ENCODE measurements around the gene MAMDC4. TPM values are rescaled to one million over a fixed set of nuclear protein-coding genes. Genes with fewer than 3 reads are reported as not detected.

MAMDC4 gene
- total RNA-seq, 2 donors from 2014 or later, result 16.0 to 17.2 TPM

DNA sequence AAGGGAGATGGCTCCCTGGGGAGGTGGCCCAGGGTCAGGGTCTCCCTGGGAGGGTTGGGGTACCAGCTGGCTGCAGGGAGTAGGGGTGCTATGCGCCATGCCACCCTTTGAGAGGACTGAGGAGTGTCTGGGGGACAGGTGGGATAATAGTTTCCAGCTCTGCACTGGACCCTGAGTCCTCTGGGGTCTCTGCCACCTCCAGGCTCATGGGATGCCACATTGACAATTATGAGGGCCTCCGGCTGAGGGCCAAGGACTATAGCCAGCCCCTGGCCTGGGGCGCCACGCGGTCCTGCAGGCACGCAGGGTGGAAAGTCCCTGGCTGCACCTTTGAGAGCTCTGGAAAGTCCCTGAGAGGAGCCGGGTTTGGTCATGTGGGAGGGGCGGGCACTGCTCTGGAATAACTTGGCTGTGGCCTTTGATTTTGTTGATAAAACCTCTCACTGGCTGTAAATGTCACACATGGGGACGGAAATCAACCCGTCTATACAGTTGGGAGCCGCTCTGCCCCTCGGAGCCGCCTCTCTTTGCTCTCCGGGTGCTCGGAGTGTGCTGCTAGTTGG, 50.2 kb downstream of the MAMDC4 start:
- Mint-ChIP-seq H3K27me3 (no peaks in the 10 kb centered on the region), H3K27ac (peak overlapping the region; percentile 86 to 92), H3K36me3 (no peaks in the 10 kb centered on the region), H3K4me3 (peak overlapping the region; percentile 58), H3K9me3 (no peaks in the 10 kb centered on the region), H3K4me1 (ENCODE audit: low read depth in 2 of 2) (peaks cover 29 to 40% of the 10 kb centered on the region in 2 donors)
- ATAC-seq (peak; percentile 92 to 95), DNase-seq (ENCODE audit: low spot score) (peak; percentile 89)

DNA sequence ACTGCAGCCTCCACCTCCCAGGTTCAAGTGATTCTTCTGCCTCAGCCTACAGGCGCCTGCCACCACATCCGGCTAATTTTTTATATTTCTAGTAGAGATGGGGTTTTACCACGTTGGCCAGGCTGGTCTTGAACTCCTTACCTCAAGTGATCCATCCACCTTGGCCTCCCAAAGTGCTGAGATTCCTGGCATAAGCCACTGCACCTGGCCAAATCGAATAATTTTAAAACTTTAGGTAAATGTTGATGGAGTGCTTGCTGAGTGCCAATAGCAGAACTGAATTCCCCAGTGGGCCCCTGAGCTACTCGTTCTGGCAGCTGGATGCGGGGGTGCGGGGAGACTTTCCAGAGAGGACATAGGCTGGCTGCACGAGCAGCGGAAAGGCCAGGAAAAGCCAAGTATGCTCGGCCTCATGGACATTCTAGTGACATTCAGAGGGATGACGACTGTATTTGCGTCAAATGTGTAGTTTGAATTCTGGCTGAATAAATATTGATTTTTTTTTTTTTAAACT, 51.0 kb downstream of the MAMDC4 start:
- Mint-ChIP-seq H3K27me3 (no peaks in the 10 kb centered on the region), H3K27ac (peak overlapping the region; percentile 86 to 92), H3K36me3 (no peaks in the 10 kb centered on the region), H3K4me1 (ENCODE audit: low read depth in 2 of 2) (peaks cover 29 to 43% of the 10 kb centered on the region in 2 donors), H3K9me3 (no peaks in the 10 kb centered on the region), H3K4me3 (peak overlapping the region; percentile 48)
- ATAC-seq (no peak), DNase-seq (ENCODE audit: low spot score) (no peak)

- no peak for ATAC-seq
- H3K27me3 Mint-ChIP-seq, result no peaks in the 10 kb centered on the region
- H3K27ac Mint-ChIP-seq, result peak overlapping the region in 1 of 2 donors; percentile 73
- no peak for DNase-seq (ENCODE audit: low spot score)
- H3K4me3 Mint-ChIP-seq, result no peak overlapping the region
- no peaks in the 10 kb centered on the region for H3K36me3 Mint-ChIP-seq
- H3K4me1 Mint-ChIP-seq (ENCODE audit: low read depth in 2 of 2), result peaks cover 20 to 34% of the 10 kb centered on the region in 2 donors
- no peaks in the 10 kb centered on the region for H3K9me3 Mint-ChIP-seq
Measured at GRCh38 chr9:136906266-136906665, 54.1 kb downstream of the MAMDC4 start.

DNA sequence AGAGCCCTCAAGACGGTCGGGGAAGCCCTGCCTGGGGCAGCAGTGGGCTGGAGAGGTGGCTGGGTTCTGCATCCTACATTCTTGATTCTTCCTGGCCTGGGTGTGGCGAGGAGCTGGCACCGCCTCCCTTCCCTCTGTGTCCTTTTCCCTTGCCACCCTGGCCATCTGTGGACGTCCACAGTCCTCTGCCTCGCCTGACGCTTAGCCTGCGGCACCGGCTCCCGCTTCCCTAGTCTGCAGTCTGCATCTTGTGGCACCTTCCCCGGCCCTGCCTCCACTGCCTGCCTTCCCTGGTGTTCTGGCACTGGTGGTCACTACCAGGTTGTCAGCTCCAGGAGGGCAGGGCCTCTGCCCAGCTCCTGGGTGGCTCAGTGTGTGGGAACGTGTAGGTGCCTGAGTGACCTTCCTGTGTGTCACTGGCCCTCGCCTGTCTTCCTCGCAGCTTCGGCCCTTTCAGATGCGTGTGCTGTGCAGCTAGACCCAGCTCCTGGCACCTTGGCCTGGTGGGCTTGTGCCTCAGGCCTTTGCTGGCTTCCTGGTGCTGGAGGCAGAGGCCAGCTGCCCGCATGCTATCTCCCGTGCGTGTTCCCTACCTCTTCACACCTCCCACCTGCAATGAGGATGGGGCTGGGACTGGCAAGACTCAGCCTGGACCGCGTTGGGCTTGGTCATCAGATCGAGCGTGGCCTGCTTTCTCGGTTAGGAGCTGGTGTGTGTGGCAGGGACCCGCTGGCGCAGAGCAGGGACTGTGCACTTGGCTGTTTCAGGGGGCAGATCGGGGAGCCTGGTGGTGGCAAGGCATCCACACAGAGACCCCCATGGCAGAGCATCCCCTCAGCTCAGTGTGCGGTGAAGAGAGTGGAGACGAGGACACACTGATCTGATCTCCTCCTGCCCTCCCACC, 55.1 kb downstream of the MAMDC4 start:
- H3K36me3 Mint-ChIP-seq, result no peaks in the 10 kb centered on the region
- no peaks in the 10 kb centered on the region for H3K27me3 Mint-ChIP-seq
- peak overlapping the region in 1 of 2 donors; percentile 73 for H3K27ac Mint-ChIP-seq
- no peaks in the 10 kb centered on the region for H3K9me3 Mint-ChIP-seq
- no peak overlapping the region for H3K4me3 Mint-ChIP-seq
- H3K4me1 Mint-ChIP-seq (ENCODE audit: low read depth in 2 of 2), result peaks cover 12 to 29% of the 10 kb centered on the region in 2 donors
- ATAC-seq, result no peak
- no peak for DNase-seq (ENCODE audit: low spot score)

Other genes starting within 250 kb of the MAMDC4 start
- gene EGFL7, start 189.4 kb upstream of the MAMDC4 start, total RNA-seq, result under 1 TPM; 0.36 to 0.52 TPM
- gene AGPAT2, start 164.9 kb upstream of the MAMDC4 start, total RNA-seq, result 1 to 10 TPM; 6.1 to 8.9 TPM
- not detected for gene DIPK1B, start 139.8 kb upstream of the MAMDC4 start, total RNA-seq
- under 1 TPM; 0.21 to 0.45 TPM for gene LCN10, start 109.4 kb upstream of the MAMDC4 start, total RNA-seq
- gene LCN6, start 103.8 kb upstream of the MAMDC4 start, total RNA-seq, result not detected
- not detected for gene LCN8, start 94.1 kb upstream of the MAMDC4 start, total RNA-seq
- not detected for gene LCN15, start 87.8 kb upstream of the MAMDC4 start, total RNA-seq
- 10 to 100 TPM; 31.9 to 50.5 TPM for gene TMEM141, start 61.0 kb upstream of the MAMDC4 start, total RNA-seq
- under 1 TPM; 0.38 to 0.45 TPM for gene CCDC183, start 56.0 kb upstream of the MAMDC4 start, total RNA-seq
- gene RABL6, start 44.4 kb upstream of the MAMDC4 start, total RNA-seq, result 100 to 1,000 TPM in 1 of 2 donors, 10 to 100 TPM in 1; 74.1 to 151 TPM
- gene AJM1, start 9.9 kb upstream of the MAMDC4 start, total RNA-seq, result 10 to 100 TPM in 1 of 2 donors, 1 to 10 TPM in 1; 7.8 to 11.2 TPM
- 100 to 1,000 TPM in 1 of 2 donors, 10 to 100 TPM in 1; 71.5 to 108 TPM for gene PHPT1, start 2.9 kb upstream of the MAMDC4 start, total RNA-seq
- gene EDF1, start 14.0 kb downstream of the MAMDC4 start, total RNA-seq, result 100 to 1,000 TPM; 299 to 453 TPM
- gene TRAF2, start 34.2 kb downstream of the MAMDC4 start, total RNA-seq, result 100 to 1,000 TPM in 1 of 2 donors, 10 to 100 TPM in 1; 55.7 to 107 TPM
- gene FBXW5, start 92.4 kb downstream of the MAMDC4 start, total RNA-seq, result 100 to 1,000 TPM; 102 to 155 TPM
- gene C8G, start 92.9 kb downstream of the MAMDC4 start, total RNA-seq, result 1 to 10 TPM; 2.4 to 2.5 TPM
- gene LCN12, start 99.9 kb downstream of the MAMDC4 start, total RNA-seq, result 1 to 10 TPM; 2.0 to 2.2 TPM
- 1 to 10 TPM; 1.7 to 4.4 TPM for gene PTGDS, start 125.2 kb downstream of the MAMDC4 start, total RNA-seq
- gene LCNL1, start 130.6 kb downstream of the MAMDC4 start, total RNA-seq, result under 1 TPM in 1 of 2 donors, not detected in 1; 0.21 TPM
- gene PAXX, start 140.1 kb downstream of the MAMDC4 start, total RNA-seq, result 100 to 1,000 TPM in 1 of 2 donors, 10 to 100 TPM in 1; 64.0 to 118 TPM
- gene CLIC3, start 144.2 kb downstream of the MAMDC4 start, total RNA-seq, result 10 to 100 TPM in 1 of 2 donors, 1 to 10 TPM in 1; 4.3 to 38.2 TPM
- gene ABCA2, start 175.9 kb downstream of the MAMDC4 start, total RNA-seq, result 100 to 1,000 TPM in 1 of 2 donors, 10 to 100 TPM in 1; 77.6 to 109 TPM
- 10 to 100 TPM; 10.0 to 17.8 TPM for gene FUT7, start 179.7 kb downstream of the MAMDC4 start, total RNA-seq
- gene NPDC1, start 193.8 kb downstream of the MAMDC4 start, total RNA-seq, result 10 to 100 TPM; 11.2 to 41.7 TPM
- not detected for gene ENTPD2, start 201.7 kb downstream of the MAMDC4 start, total RNA-seq
- 10 to 100 TPM in 1 of 2 donors, 1 to 10 TPM in 1; 9.5 to 20.8 TPM for gene SAPCD2, start 218.2 kb downstream of the MAMDC4 start, total RNA-seq
- 10 to 100 TPM; 19.9 to 22.0 TPM for gene UAP1L1, start 225.2 kb downstream of the MAMDC4 start, total RNA-seq
- gene MAN1B1, start 234.6 kb downstream of the MAMDC4 start, total RNA-seq, result 10 to 100 TPM; 34.1 to 55.8 TPM